Caco-2 (cell line): ENCODE data around the gene SLC19A1. TPM values are rescaled to one million over a fixed set of nuclear protein-coding genes. Genes with fewer than 3 reads are reported as not detected.

Experiments used
- BruUV-seq: library from RNA; stranded (reverse); fragments of 400-500 nt; replicated peaks from 2 replicates; lab custom pipeline; 2021; lab: Mats Ljungman, UMichigan
- CTCF ChIA-PET: fragments of 300-600 bp; sonication (Branson Sonifier 250); formaldehyde crosslinking; loops from one replicate; lab custom pipeline; 2022; ENCODE audit warnings: antibody characterized with exemption; lab: Charles Lee
- POLR2A ChIA-PET: fragments of 300-600 bp; sonication (Branson Sonifier 250); formaldehyde crosslinking; loops from one replicate; lab custom pipeline; 2022; ENCODE audit warnings: antibody characterized with exemption; lab: Charles Lee
- DNase-seq, 2 experiments: peaks; one replicate each; pipeline versions ENCODE4 v3.0.0 to v3.0.0-alpha.2; 2020 to 2022
- H3K27me3 ChIP-seq: replicated peaks from 2 replicates; pipeline ENCODE4 v1.6.0; 2011; ENCODE audit warnings: low read length; ENCODE audit not compliant: control insufficient read depth, insufficient read depth
- H3K36me3 ChIP-seq: 2 replicates; pipeline ENCODE4 v1.5.1; 2011; ENCODE audit warnings: low read length; ENCODE audit not compliant: control insufficient read depth, insufficient read depth
- H3K4me1 ChIP-seq: fragments of 250-450 bp; sonication (Bioruptor Pico); 2 replicates; pipeline ENCODE4 v1.5.1; 2020; ENCODE audit warnings: mild to moderate bottlenecking
- H3K4me3 ChIP-seq: 2 replicates; pipeline ENCODE4 v1.5.1; 2011; ENCODE audit warnings: low read depth, mild to moderate bottlenecking, control low read depth, low read length
- H3K9me3 ChIP-seq: fragments of 250-450 bp; sonication (Bioruptor Pico); 2 replicates; pipeline ENCODE4 v1.5.1; 2020; ENCODE audit warnings: mild to moderate bottlenecking, moderate library complexity
- H3K27ac Mint-ChIP-seq: one replicate; pipeline ENCODE4 v1.8.0; 2022; ENCODE audit warnings: mixed read lengths; ENCODE audit not compliant: unreplicated experiment
- H3K27me3 Mint-ChIP-seq: one replicate; pipeline ENCODE4 v1.8.0; 2022; ENCODE audit warnings: mixed read lengths; ENCODE audit not compliant: insufficient read depth, unreplicated experiment
- H3K36me3 Mint-ChIP-seq: one replicate; pipeline ENCODE4 v1.8.0; 2022; ENCODE audit warnings: mild to moderate bottlenecking, mixed read lengths; ENCODE audit not compliant: insufficient read depth, unreplicated experiment
- H3K4me1 Mint-ChIP-seq: one replicate; pipeline ENCODE4 v1.8.0; 2022; ENCODE audit warnings: low read depth, mixed read lengths; ENCODE audit not compliant: unreplicated experiment
- H3K4me3 Mint-ChIP-seq: one replicate; pipeline ENCODE4 v1.8.0; 2022; ENCODE audit warnings: mild to moderate bottlenecking, moderate library complexity, mixed read lengths; ENCODE audit not compliant: unreplicated experiment
- H3K9me3 Mint-ChIP-seq: one replicate; pipeline ENCODE4 v1.8.0; 2022; ENCODE audit warnings: mixed read lengths; ENCODE audit not compliant: unreplicated experiment
- intact Hi-C: fragments of 100-400 bp; cut with micrococcal nuclease; formaldehyde crosslinking; loops from one replicate; pipeline ENCODE4 v1.10.0; 2022; ENCODE audit not compliant: unreplicated experiment
- total RNA-seq: library from RNA; stranded (reverse); gene quantifications from 2 replicates; pipeline ENCODE4 v1.2.3, GENCODE V29; 2022
- TF ChIP-seq, protein P1 (sequence below), 2 experiments: fragments of 200-600 bp in 1 of 2; IDR thresholded peaks; 1 replicate in 1 of 2; 2 replicates in 1 of 2; pipeline versions ENCODE4 v1.5.1 to v1.8.0; 2011 to 2022; ENCODE audit warnings: antibody characterized with exemption in 1 of 2, control low read depth in 1 of 2, inconsistent platforms in 1 of 2, low read depth in 1 of 2, low read length in 1 of 2, mild to moderate bottlenecking in 1 of 2, moderate library complexity in 1 of 2; ENCODE audit not compliant: insufficient read depth in 1 of 2, severe bottlenecking in 1 of 2, unreplicated experiment in 1 of 2

The SLC19A1 gene
- total RNA-seq, 1 experiment from 2014 or later = 45.4 TPM

DNA sequence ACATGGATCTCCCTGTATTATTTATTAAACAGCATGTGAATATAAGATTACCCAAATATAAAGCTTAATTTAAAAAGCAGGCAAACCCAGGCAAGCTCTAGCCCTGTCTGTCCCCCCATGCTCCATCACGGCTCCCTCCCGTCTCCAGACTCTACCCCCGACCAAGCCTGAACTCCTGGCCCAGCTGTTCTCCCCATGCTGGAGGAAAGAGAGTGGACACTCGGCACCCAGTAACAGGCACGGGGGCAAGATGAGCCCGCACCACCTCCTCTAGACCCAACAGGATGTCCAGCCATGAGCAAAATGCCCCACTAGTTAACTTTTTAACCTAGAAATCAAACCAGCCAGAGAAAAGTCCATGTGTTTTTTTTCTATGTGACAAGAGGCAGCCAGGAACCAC, 19.3 kb downstream of the SLC19A1 start:
- H3K27ac Mint-ChIP-seq = no peak overlapping the region
- BruUV-seq = no TSS peak
- Histone ChIP-seq H3K36me3 (peaks cover 1% of the 10 kb centered on the region; the same call in 1 of the 2 replicates), H3K9me3 (peaks cover 24% of the 10 kb centered on the region), H3K4me1 (no peaks in the 10 kb centered on the region), H3K27me3 (no peaks in the 10 kb centered on the region), H3K4me3 (no peak overlapping the region)
- H3K9me3 Mint-ChIP-seq = peaks cover 35% of the 10 kb centered on the region
- TF ChIP-seq, protein P1, sequence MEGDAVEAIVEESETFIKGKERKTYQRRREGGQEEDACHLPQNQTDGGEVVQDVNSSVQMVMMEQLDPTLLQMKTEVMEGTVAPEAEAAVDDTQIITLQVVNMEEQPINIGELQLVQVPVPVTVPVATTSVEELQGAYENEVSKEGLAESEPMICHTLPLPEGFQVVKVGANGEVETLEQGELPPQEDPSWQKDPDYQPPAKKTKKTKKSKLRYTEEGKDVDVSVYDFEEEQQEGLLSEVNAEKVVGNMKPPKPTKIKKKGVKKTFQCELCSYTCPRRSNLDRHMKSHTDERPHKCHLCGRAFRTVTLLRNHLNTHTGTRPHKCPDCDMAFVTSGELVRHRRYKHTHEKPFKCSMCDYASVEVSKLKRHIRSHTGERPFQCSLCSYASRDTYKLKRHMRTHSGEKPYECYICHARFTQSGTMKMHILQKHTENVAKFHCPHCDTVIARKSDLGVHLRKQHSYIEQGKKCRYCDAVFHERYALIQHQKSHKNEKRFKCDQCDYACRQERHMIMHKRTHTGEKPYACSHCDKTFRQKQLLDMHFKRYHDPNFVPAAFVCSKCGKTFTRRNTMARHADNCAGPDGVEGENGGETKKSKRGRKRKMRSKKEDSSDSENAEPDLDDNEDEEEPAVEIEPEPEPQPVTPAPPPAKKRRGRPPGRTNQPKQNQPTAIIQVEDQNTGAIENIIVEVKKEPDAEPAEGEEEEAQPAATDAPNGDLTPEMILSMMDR (IDR thresholded peaks at IDR 0.05; ENCODE audit: insufficient read depth in 1 of 2, low read depth in 1 of 2, low read length in 1 of 2, severe bottlenecking in 1 of 2, unreplicated experiment in 1 of 2) = no peak
- H3K36me3 Mint-ChIP-seq = peaks cover 71% of the 10 kb centered on the region
- POLR2A ChIA-PET = interaction anchor here (0.5 kb wide), 1 partner anchor 33 kb away, joined by 4 read pairs; no protein-coding TSS in a partner anchor
- intact Hi-C loops = no loop called here
- H3K4me3 Mint-ChIP-seq = no peak overlapping the region
- CTCF ChIA-PET = no interaction called here
- DNase-seq = no peak
- H3K4me1 Mint-ChIP-seq = no peaks in the 10 kb centered on the region
- no peaks in the 10 kb centered on the region for H3K27me3 Mint-ChIP-seq

DNA sequence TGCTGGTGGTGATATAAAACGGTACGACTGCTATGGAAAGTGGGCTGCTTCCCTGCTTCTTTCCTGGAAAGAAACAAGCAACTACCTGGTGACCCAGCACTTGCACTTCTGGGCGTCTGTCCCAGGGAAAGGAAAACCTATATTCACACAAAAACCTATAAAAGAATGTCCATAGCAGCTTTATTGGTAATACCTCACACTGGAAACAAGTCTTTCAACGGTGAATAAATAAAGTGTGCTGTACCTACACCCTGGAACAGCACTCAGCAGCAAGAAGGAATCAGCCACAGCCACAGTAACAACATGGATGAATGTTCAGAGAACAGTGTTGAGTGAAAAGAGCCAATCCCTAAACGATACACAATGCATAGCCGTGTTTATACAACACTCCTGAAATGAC, 19.9 kb downstream of the SLC19A1 start:
- Mint-ChIP-seq H3K36me3 (peaks cover 71% of the 10 kb centered on the region), H3K27me3 (no peaks in the 10 kb centered on the region), H3K4me3 (no peak overlapping the region), H3K4me1 (no peaks in the 10 kb centered on the region), H3K27ac (no peak overlapping the region), H3K9me3 (peaks cover 39% of the 10 kb centered on the region)
- peaks cover 26% of the 10 kb centered on the region for H3K9me3 ChIP-seq
- TF ChIP-seq, protein P1 (IDR thresholded peaks at IDR 0.05; ENCODE audit: insufficient read depth in 1 of 2, low read depth in 1 of 2, low read length in 1 of 2, severe bottlenecking in 1 of 2, unreplicated experiment in 1 of 2) = no peak
- no peaks in the 10 kb centered on the region for H3K4me1 ChIP-seq
- ChIA-PET POLR2A (no interaction called here), CTCF (no interaction called here)
- intact Hi-C loops = no loop called here
- DNase-seq = no peak
- no peak overlapping the region for H3K4me3 ChIP-seq
- no TSS peak for BruUV-seq
- H3K27me3 ChIP-seq = no peaks in the 10 kb centered on the region
- H3K36me3 ChIP-seq = peaks cover 1% of the 10 kb centered on the region; the same call in 1 of the 2 replicates

DNA sequence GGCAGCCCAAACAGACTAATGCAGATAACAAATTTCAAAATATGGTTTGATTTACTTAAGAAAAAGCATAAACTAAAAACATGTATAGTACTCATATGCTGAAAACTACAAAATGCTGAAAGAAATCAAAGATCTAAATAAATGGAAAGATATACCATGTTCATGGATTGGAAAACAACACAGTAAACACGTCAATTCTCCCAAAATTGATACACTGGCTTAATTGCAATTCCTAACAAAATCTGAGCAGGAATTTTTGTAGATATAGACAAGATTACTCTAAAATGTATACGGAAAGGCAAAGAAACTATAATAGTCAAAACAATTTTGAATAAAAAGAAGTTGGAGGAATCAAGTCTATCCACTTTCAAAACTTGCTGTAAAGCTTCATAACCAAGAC, 21.0 kb downstream of the SLC19A1 start:
- no TSS peak for BruUV-seq
- Mint-ChIP-seq H3K4me1 (no peaks in the 10 kb centered on the region), H3K27ac (no peak overlapping the region), H3K27me3 (no peaks in the 10 kb centered on the region), H3K4me3 (no peak overlapping the region), H3K36me3 (peaks cover 79% of the 10 kb centered on the region), H3K9me3 (peaks cover 39% of the 10 kb centered on the region)
- no peak overlapping the region for H3K4me3 ChIP-seq
- ChIA-PET POLR2A (no interaction called here), CTCF (no interaction called here)
- intact Hi-C loops = no loop called here
- no peak for DNase-seq
- H3K9me3 ChIP-seq = peaks cover 26% of the 10 kb centered on the region
- H3K36me3 ChIP-seq = peaks cover 1% of the 10 kb centered on the region; the same call in 1 of the 2 replicates
- TF ChIP-seq, protein P1 (IDR thresholded peaks at IDR 0.05; ENCODE audit: insufficient read depth in 1 of 2, low read depth in 1 of 2, low read length in 1 of 2, severe bottlenecking in 1 of 2, unreplicated experiment in 1 of 2) = no peak
- H3K4me1 ChIP-seq = no peaks in the 10 kb centered on the region
- H3K27me3 ChIP-seq = no peaks in the 10 kb centered on the region
